ENCODE results near the gene BRIP1.

The BRIP1 gene

DNA sequence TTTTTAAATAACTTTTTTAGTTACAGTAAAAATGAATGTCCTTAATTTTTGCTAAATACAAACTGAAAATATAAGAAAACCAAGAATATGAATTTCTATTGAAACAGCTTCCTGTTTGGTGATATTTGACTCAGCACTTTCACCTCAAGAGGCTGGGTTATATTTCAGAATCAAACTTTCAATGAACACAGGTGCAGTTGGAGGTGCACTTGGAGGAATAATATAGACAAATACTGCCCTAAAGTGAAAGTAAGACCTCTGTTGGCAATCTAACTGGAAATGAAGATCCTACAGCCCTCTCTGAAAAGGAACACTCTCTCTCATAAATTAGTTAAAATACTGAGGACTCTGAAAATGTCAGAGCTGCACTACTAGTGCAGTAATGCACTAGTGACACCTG, 106.2 kb downstream of the BRIP1 start:
- no peak for DNase-seq (ENCODE audit: low read depth in 2 of 2)
- TF ChIP-seq CTCF (IDR thresholded peaks at IDR 0.05; ENCODE audit: low read depth, low read length) = no peak
- no peak overlapping the region for H3K4me3 ChIP-seq (replicated peaks in 1 of 2; ENCODE audit: low read depth in 2 of 2, low read length in 2 of 2)

- no peak for DNase-seq (ENCODE audit: low read depth in 2 of 2)
- no peak for TF ChIP-seq CTCF (IDR thresholded peaks at IDR 0.05; ENCODE audit: low read depth, low read length)
- H3K4me3 ChIP-seq (replicated peaks in 1 of 2; ENCODE audit: low read depth in 2 of 2, low read length in 2 of 2) = no peak overlapping the region
Measured at GRCh38 chr17:61756561-61756960, 106.8 kb downstream of the BRIP1 start.

GRCh38 chr17:61755668-61756067, 107.7 kb downstream of the BRIP1 start:
- DNase-seq (ENCODE audit: low read depth in 2 of 2) = no peak
- no peak for TF ChIP-seq CTCF (IDR thresholded peaks at IDR 0.05; ENCODE audit: low read depth, low read length)

GRCh38 chr17:61755078-61755477, 108.2 kb downstream of the BRIP1 start:
- TF ChIP-seq CTCF (IDR thresholded peaks at IDR 0.05; ENCODE audit: low read depth, low read length) = no peak
- H3K4me3 ChIP-seq (replicated peaks in 1 of 2; ENCODE audit: low read depth in 2 of 2, low read length in 2 of 2) = no peak overlapping the region
- DNase-seq (ENCODE audit: low read depth in 2 of 2) = no peak

More at GRCh38 chr17:61755668-61756067, 107.7 kb downstream of the BRIP1 start:
- H3K4me3 ChIP-seq (replicated peaks in 1 of 2; ENCODE audit: low read depth in 2 of 2, low read length in 2 of 2) = no peak overlapping the region

DNA sequence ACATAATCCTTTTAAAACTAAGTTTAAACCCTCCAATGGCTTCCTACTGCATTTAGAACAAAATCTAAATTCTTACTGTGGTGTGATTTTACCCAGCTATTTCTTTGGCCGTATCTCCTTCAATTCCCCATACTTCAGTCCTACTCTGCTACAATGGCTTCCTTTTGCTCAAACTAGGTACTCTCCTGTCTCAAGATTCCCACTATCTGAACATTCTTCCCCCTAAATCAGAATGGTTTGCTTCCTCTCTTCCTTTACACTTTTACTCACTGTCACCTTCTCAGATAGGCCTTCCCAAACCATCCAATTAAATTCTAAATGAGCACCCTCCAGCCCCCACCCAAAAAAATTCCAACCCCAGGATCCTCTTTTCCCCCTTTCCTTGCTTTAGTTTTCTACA, 109.2 kb downstream of the BRIP1 start:
- DNase-seq (ENCODE audit: low read depth in 2 of 2) = no peak
- H3K4me3 ChIP-seq (replicated peaks in 1 of 2; ENCODE audit: low read depth in 2 of 2, low read length in 2 of 2) = no peak overlapping the region
- no peak for TF ChIP-seq CTCF (IDR thresholded peaks at IDR 0.05; ENCODE audit: low read depth, low read length)

- H3K4me3 ChIP-seq (replicated peaks in 1 of 2; ENCODE audit: low read depth in 2 of 2, low read length in 2 of 2) = no peak overlapping the region
- no peak for TF ChIP-seq CTCF (IDR thresholded peaks at IDR 0.05; ENCODE audit: low read depth, low read length)
- no peak for DNase-seq (ENCODE audit: low read depth in 2 of 2)
Measured at GRCh38 chr17:61753696-61754095, 109.6 kb downstream of the BRIP1 start.

DNA sequence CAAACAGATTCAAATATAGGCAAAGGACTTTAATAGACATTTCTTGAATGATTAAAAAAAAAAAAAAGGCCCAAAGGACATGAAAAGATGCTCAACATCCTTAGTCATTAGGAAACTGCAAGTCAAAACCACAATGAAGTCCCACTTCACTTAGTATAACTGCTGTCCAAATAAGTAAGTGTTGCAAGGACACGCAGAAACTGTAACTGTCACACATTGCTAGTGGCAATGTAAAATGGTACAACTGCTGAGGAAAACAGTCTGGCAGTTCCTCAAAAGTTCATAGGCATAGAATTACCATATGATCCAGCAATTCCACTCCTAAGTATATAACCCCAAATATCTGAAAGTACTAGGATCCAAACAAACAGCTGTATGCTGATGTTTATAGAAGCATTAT, 112.7 kb downstream of the BRIP1 start:
- no peak for DNase-seq (ENCODE audit: low read depth in 2 of 2)
- TF ChIP-seq CTCF (IDR thresholded peaks at IDR 0.05; ENCODE audit: low read depth, low read length) = no peak
- no peak overlapping the region for H3K4me3 ChIP-seq (replicated peaks in 1 of 2; ENCODE audit: low read depth in 2 of 2, low read length in 2 of 2)

All from cardiac fibroblast (primary cell).